PC-9 (cell line): Measurements from ENCODE around the gene PRM3.

Experiments
- EZH2 ChIP-seq: fragments of 200-600 bp; sonication (generic); IDR thresholded peaks from 2 replicates; pipeline ENCODE4 v1.8.0; 2017; ENCODE audit warnings: antibody characterized with exemption, low read depth
- TF ChIP-seq, protein P1 (sequence below): fragments of 200-600 bp; sonication (generic); conservative IDR thresholded peaks from 2 replicates; pipeline ENCODE4 v1.6.1; 2017; ENCODE audit warnings: mixed run types, antibody characterized with exemption, mild to moderate bottlenecking, moderate library complexity

DNA sequence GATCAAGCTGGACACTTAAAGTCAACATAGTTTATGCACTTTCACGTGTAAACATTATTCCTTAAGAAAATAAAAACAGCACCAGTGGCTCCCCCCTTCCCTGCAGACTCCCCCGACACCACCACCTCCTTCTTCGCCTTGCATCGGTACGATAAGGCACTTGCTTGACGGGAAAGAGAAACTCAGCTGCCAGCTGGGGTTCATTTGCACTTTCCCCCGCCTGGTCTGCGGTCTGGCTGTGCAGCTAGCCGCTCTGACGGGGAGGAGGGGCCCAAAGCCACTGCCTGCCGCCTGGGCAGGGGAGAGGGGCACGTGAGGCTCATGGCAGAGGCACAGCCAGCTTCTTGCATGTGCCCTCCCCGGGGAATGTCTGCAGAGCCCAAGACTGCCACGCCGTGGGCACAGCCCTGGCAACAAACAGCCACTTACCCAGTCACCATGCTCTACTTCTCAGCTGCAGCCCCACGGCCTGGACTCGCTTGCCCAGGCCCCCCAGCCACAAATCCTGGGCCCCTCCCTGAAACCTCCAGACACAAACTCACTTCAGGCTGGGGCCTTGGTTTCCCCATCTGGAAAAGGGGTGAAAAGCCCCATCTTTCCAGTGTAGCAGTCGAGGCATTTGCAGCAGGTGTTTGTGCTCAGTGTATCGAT, 24.2 kb upstream of the PRM3 start:
- TF ChIP-seq, protein P1, sequence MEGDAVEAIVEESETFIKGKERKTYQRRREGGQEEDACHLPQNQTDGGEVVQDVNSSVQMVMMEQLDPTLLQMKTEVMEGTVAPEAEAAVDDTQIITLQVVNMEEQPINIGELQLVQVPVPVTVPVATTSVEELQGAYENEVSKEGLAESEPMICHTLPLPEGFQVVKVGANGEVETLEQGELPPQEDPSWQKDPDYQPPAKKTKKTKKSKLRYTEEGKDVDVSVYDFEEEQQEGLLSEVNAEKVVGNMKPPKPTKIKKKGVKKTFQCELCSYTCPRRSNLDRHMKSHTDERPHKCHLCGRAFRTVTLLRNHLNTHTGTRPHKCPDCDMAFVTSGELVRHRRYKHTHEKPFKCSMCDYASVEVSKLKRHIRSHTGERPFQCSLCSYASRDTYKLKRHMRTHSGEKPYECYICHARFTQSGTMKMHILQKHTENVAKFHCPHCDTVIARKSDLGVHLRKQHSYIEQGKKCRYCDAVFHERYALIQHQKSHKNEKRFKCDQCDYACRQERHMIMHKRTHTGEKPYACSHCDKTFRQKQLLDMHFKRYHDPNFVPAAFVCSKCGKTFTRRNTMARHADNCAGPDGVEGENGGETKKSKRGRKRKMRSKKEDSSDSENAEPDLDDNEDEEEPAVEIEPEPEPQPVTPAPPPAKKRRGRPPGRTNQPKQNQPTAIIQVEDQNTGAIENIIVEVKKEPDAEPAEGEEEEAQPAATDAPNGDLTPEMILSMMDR: no peak
- no peak for TF ChIP-seq EZH2
